A673 (cell line): ENCODE data around the gene PLA2G6. TPM values are rescaled to one million over a fixed set of nuclear protein-coding genes. Genes with fewer than 3 reads are reported as not detected.

Experiments used
- BruUV-seq: library from RNA; stranded (reverse); fragments of 400-500 nt; replicated peaks from 2 replicates; lab custom pipeline; 2021; lab: Mats Ljungman, UMichigan
- CTCF ChIA-PET: fragments of 300-600 bp; sonication (Branson Sonifier 250); formaldehyde crosslinking; loops from one replicate; lab custom pipeline; 2022; ENCODE audit warnings: antibody characterized with exemption; lab: Charles Lee
- POLR2A ChIA-PET: fragments of 300-600 bp; sonication (Branson Sonifier 250); formaldehyde crosslinking; loops from one replicate; lab custom pipeline; 2022; ENCODE audit warnings: antibody characterized with exemption; ENCODE audit not compliant: low non-redundant PET; lab: Charles Lee
- DNase-seq: peaks from one replicate; pipeline ENCODE4 v3.0.0-alpha.2; 2015; ENCODE audit warnings: low spot score
- H3K27ac ChIP-seq: fragments of 200-600 bp; sonication (generic); 2 replicates; pipeline ENCODE4 v1.5.1; 2016; ENCODE audit warnings: mixed run types, low read depth, mild to moderate bottlenecking, mixed read lengths, antibody characterized with exemption, low read length; ENCODE audit not compliant: poor library complexity, severe bottlenecking
- H3K27me3 ChIP-seq: fragments of 200-600 bp; sonication (generic); replicated peaks from 2 replicates; pipeline ENCODE4 v1.6.1; 2017; ENCODE audit warnings: mixed run types, low read depth, mild to moderate bottlenecking, mixed read lengths, antibody characterized with exemption, low read length; ENCODE audit not compliant: insufficient read depth, poor library complexity
- H3K36me3 ChIP-seq: fragments of 200-600 bp; sonication (generic); 2 replicates; pipeline ENCODE4 v1.6.1; 2016; ENCODE audit warnings: mixed run types, mild to moderate bottlenecking, mixed read lengths, antibody characterized with exemption, low read length; ENCODE audit not compliant: insufficient read depth, poor library complexity, severe bottlenecking
- H3K4me1 ChIP-seq: fragments of 200-600 bp; sonication (generic); 2 replicates; pipeline ENCODE4 v1.6.1; 2017; ENCODE audit warnings: mixed run types, mild to moderate bottlenecking, mixed read lengths, antibody characterized with exemption, low read length; ENCODE audit not compliant: insufficient read depth, poor library complexity, severe bottlenecking
- H3K4me3 ChIP-seq: fragments of 200-600 bp; sonication (generic); 2 replicates; pipeline ENCODE4 v1.5.1; 2016; ENCODE audit warnings: low read depth, mixed run types, mild to moderate bottlenecking, mixed read lengths, low read length; ENCODE audit not compliant: poor library complexity, severe bottlenecking
- H3K9me3 ChIP-seq: fragments of 200-600 bp; sonication (generic); 2 replicates; pipeline ENCODE4 v1.6.1; 2016; ENCODE audit warnings: mixed run types, low read depth, mild to moderate bottlenecking, mixed read lengths, antibody characterized with exemption, low read length; ENCODE audit not compliant: poor library complexity, severe bottlenecking
- CTCF ChIP-seq: fragments of 300-800, 200-600 bp; sonication (generic); conservative IDR thresholded peaks from 2 replicates; pipeline ENCODE4 v1.5.1; 2017; ENCODE audit warnings: low read depth, mild to moderate bottlenecking, antibody characterized with exemption, low read length, moderate library complexity, mixed read lengths
- EZH2 ChIP-seq: fragments of 200-600 bp; sonication (generic); IDR thresholded peaks from 2 replicates; pipeline ENCODE4 v1.6.1; 2017; ENCODE audit warnings: borderline replicate concordance, low read depth, mild to moderate bottlenecking, mixed read lengths, antibody characterized with exemption, low read length; ENCODE audit not compliant: poor library complexity, severe bottlenecking
- intact Hi-C: fragments of 100-400 bp; cut with micrococcal nuclease; formaldehyde crosslinking; loops from one replicate; pipeline ENCODE4 v1.10.0; 2022; ENCODE audit not compliant: unreplicated experiment
- total RNA-seq: library from RNA; stranded (reverse); gene quantifications from 2 replicates; pipeline ENCODE4 v1.2.3, GENCODE V29; 2021

PLA2G6 gene
- total RNA-seq, 1 experiment from 2014 or later: 31.8 TPM

- no peak overlapping the region for H3K27ac ChIP-seq
- BruUV-seq: no TSS peak
Measured at GRCh38 chr22:38133331-38133730, 48.3 kb downstream of the PLA2G6 start.

GRCh38 chr22:38132794-38133193 lies 48.8 kb downstream of the PLA2G6 start:
- Histone ChIP-seq H3K9me3 (no peaks in the 10 kb centered on the region), H3K36me3 (no peaks in the 10 kb centered on the region), H3K27ac (no peak overlapping the region), H3K4me1 (no peaks in the 10 kb centered on the region), H3K4me3 (no peak overlapping the region), H3K27me3 (no peaks in the 10 kb centered on the region)
- ChIA-PET CTCF (no interaction called here), POLR2A (no interaction called here)
- no TSS peak for BruUV-seq
- TF ChIP-seq CTCF (no peak), EZH2 (no peak)
- intact Hi-C loops: no loop called here
- no peak for DNase-seq

More at GRCh38 chr22:38133331-38133730, 48.3 kb downstream of the PLA2G6 start:
- no peaks in the 10 kb centered on the region for H3K36me3 ChIP-seq
- H3K9me3 ChIP-seq: no peaks in the 10 kb centered on the region
- H3K27me3 ChIP-seq: no peaks in the 10 kb centered on the region
- TF ChIP-seq EZH2 (no peak), CTCF (no peak)
- no peak overlapping the region for H3K4me3 ChIP-seq
- CTCF ChIA-PET: no interaction called here
- DNase-seq: no peak
- intact Hi-C loops: no loop called here
- H3K4me1 ChIP-seq: no peaks in the 10 kb centered on the region
- POLR2A ChIA-PET: no interaction called here

GRCh38 chr22:38132136-38132535 lies 49.5 kb downstream of the PLA2G6 start:
- Histone ChIP-seq H3K27me3 (no peaks in the 10 kb centered on the region), H3K27ac (no peak overlapping the region), H3K4me3 (no peak overlapping the region), H3K9me3 (no peaks in the 10 kb centered on the region), H3K4me1 (no peaks in the 10 kb centered on the region), H3K36me3 (no peaks in the 10 kb centered on the region)
- POLR2A ChIA-PET: no interaction called here
- no peak for DNase-seq
- TF ChIP-seq CTCF (no peak), EZH2 (no peak)
- CTCF ChIA-PET: no interaction called here
- intact Hi-C loops: no loop called here
- no TSS peak for BruUV-seq
